GM21515 (cell line): ENCODE results near the gene FBXW8.

ENCODE experiments used
- ATAC-seq: cut with Tn5 transposase; IDR thresholded peaks from one replicate; pipeline ENCODE4 v1.9.1; 2021; ENCODE audit not compliant: unreplicated experiment

FBXW8 gene

DNA sequence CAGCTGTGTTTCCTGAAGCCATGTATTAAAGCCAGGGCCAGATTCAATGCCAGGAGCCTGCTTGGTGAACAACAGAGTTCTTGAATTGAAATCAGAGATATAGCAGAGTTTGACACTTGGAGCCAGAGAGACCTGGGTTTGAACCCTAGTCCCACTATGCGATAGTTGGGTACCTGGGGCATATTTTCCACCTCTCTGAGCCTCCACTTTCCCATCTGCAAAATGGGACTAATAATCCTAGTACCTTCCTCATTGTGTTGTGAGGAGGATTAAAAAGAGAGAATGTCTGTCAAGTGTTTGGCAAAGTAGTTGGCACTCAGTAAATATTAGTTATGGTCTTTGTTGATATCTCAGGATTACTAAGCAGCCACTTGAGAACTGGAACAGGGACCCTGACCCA is 23.5 kb upstream of the FBXW8 start:
- no peak for ATAC-seq

GRCh38 chr12:116887897-116888296 is 22.9 kb upstream of the FBXW8 start:
- ATAC-seq, result no peak

GRCh38 chr12:116890330-116890729 is 20.4 kb upstream of the FBXW8 start:
- no peak for ATAC-seq

- no peak for ATAC-seq
Measured at GRCh38 chr12:116891019-116891418, 19.7 kb upstream of the FBXW8 start.

- ATAC-seq, result no peak
Measured at GRCh38 chr12:116892349-116893140, 18.2 kb upstream of the FBXW8 start.

DNA sequence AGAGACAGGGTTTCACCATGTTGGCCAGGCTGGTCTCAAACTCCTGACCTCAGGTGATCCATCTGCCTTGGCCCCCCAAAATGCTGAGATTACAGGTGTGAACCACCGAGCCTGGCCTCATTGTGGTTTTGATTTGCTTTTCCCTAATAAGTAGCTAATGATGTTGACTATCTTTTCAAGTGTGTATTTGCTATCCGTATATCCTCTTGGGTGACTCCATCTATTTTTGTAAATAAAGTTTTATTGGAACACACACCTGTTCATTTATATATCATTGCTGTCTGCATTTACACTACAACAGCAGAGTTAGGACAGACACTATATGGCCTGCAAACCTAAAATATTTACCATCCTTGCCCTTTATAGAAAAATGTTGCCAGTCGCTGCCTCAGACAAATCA is 15.8 kb upstream of the FBXW8 start:
- ATAC-seq, result no peak

GRCh38 chr12:116896411-116896924 is 14.3 kb upstream of the FBXW8 start:
- ATAC-seq, result no peak

DNA sequence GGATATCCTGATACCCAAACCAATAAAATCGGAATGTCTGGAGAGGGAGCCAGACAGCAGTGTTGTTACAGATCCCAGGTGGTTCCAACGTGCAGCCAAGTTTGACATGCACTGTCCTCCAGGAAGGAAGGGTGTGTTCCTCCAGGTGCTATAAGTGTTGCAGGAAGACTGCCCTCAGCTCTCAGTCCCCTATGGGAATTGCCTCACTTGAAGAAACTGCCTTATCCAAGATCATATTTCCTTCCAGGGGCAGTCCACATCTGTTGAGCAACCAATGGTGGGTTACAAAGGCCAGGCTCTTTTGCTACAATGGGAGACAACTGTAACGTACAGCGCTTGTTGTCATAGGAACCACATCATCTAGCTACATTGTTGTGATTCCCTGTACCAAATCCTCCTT is 13.3 kb upstream of the FBXW8 start:
- no peak for ATAC-seq

GRCh38 chr12:116898669-116899068 is 12.1 kb upstream of the FBXW8 start:
- ATAC-seq, result no peak

DNA sequence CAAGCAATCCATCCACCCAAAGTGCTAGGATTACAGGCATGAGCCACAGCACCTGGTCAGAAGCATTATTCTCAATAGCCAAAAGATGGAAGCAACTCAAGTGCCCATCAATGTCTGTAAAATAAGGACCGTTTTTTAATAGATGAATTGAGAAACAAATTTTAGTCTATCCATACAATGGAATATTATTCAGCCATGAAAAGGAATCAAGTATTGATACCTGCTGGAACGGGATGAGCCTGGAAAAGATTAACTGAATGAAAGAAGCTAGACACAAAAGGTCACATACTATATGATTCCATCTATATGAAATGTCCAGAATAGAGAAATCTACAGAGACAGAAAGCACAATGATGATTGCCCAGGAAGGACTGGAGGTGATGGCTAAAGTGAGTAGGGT is 9.1 kb upstream of the FBXW8 start:
- ATAC-seq, result no peak

DNA sequence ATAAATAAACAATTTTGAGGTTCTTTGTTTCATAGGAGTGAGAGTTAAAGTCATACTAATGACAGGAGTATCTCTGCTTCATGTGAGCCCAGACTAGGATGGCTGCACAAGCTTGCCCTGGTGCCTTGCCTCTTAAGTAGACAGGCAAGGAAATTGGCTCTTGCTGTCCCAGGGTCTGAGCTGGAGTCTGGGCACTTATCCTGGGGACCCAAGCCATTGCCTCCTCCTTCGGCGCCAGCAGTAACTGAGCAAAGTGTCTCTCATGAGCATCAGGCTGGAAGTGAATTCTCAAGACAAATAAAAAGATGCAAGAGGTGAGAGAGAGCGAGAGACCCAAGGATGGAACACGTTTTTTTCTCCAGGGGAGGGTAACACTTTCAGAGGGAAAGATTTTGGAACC is 6.9 kb upstream of the FBXW8 start:
- no peak for ATAC-seq

DNA sequence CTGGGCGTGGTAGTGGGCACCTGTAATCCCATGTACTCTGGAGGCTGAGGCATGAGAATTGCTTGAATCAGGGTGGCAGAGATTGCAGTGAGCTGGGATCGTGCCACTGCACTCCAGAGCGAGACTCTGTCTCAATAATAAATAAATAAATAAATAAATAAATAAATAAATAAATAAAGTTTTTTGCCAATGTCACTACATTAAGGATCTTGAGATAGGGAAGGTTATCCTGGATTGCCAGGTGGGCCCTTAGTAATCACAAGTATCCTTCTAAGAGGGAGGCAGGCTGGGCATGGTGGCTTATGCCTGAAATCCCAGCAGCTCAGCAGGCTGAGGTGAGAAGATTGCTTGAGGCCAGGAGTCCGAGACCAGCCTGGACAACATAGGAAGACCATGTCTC is 4.5 kb upstream of the FBXW8 start:
- ATAC-seq, result no peak

GRCh38 chr12:116910280-116910644 is 488 bp upstream of the FBXW8 start:
- ATAC-seq, result no peak

DNA sequence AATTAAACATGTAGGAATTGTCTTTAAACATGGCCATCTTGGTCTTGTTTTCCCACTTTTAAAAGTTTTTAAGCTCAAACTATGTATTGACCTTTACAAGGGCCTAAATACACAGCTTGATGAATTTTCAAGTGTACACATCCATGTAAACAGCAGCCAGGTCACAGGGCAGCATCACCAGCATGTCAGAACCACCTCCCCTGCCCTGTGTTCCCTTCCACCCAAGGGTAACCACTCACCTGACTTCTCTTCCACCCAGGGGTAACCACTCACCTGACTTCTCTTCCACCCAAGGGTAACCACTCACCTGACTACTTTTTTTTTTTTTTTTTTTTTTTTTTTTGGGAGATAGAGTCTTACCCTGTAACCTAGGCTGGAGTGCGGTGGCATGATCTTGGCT is 4.6 kb downstream of the FBXW8 start:
- ATAC-seq, result no peak

GRCh38 chr12:116916122-116916521 is 5.4 kb downstream of the FBXW8 start:
- ATAC-seq, result no peak

DNA sequence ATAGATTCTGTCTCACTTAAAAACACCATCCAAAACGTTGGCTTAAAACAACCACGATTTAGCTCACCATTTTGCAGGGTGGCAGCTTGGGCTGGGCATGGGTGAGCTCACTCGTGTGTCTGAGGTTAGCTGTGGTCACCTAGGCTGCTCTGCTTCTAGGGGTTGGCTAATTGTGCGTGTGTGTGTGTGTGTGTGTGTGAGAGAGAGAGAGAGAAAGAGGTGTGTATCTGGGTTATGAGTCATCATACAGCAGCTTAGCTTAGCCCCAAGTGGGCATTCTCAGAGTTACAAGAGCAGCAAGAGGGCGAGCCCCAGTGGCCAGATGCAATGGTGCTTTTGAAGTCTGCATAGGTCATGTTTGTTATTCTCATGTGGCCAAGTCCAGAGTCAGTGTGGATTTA is 6.0 kb downstream of the FBXW8 start:
- no peak for ATAC-seq

DNA sequence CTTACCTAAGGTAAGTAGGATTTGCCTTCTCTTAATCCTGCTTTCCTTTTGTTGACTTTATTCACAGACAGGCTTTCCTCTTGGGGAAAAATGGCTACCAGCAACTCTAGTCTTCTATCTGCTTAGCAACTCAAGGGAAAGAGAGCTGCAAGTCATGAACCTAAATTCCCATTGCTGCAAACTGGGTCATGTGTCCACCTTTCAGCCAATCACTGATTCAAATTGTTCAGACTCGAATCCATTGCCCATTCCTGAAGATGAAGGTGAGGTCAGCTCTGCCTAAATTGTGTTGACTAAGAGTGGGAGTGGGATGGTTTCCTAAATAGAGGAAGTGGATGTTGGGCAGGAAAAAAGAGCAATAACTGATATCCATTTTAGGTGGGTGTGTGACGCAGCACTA is 7.7 kb downstream of the FBXW8 start:
- no peak for ATAC-seq

DNA sequence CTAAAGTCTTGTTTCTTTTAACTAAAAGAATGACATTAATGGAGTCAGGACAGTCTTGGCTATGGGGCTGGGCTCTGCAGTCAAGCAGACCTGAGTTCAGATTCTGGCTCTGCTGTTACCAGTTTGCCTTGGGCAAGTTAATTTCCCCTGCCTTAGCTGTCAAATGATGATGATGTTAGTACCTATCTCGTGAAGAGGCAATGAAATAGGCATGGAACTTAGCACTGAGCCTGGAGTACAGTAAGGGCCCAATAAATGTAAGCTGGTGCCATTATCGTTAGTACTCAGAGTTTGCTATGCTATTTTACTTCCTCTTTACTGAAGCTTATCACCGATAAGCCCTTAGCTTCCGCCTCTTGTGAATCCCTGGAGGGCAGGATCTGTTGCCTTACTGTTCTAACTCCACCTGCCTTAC is 8.5 kb downstream of the FBXW8 start:
- no peak for ATAC-seq

- ATAC-seq, result no peak
Measured at GRCh38 chr12:116919706-116920485, 9.1 kb downstream of the FBXW8 start.

- ATAC-seq, result no peak
Measured at GRCh38 chr12:116920939-116921338, 10.2 kb downstream of the FBXW8 start.

DNA sequence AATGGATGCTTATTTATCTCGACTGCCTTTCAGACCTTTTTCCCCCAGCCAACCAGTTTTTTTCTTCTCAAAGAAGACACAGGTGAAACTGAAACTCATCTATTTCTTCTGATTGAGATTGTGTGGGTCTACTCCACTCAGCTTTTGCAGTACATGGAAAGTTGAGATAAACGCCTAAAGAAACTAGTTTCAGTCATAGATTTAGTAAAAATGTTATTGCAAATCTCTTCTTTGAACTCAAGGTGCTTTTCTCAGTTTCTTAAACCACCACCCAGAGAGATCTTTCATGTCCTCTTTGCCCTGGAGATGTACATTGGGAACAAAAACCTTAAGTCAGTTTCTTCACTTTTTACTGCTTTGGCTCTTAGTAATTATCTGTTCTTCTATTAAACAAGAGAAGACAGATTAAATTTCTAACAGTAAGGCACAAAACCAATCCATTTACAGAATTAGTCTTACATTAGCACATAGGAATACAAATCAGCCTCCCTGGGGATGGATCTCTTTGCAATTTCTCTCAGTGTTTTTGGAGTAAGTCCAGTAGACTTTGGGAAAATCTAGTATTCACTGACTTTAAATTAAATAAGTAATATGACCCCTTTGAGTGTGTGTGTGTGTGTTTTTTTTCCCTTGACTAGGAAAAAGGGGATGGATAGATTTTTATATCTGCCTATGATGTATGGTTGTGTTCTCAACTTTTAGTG is 11.6 kb downstream of the FBXW8 start:
- peak; percentile 74 for ATAC-seq
